ENCODE results near the gene IYD.

The IYD gene

GRCh38 chr6:150354754-150355571, 13.8 kb upstream of the IYD start:
- Histone ChIP-seq H2BK120ac (ENCODE audit: low read depth, low read length) (no peak overlapping the region), H4K5ac (ENCODE audit: low read length) (no peak overlapping the region), H3K23ac (ENCODE audit: low read length) (no peak overlapping the region), H3K4me3 (ENCODE audit: low read length) (no peak overlapping the region), H2BK15ac (replicated peaks; ENCODE audit: low read depth) (no peak overlapping the region), H2BK5ac (ENCODE audit: low read length) (no peak overlapping the region), H3K9ac (ENCODE audit: low read length) (no peak overlapping the region), H3K4ac (ENCODE audit: low read depth, low read length) (no peak overlapping the region), H2AK5ac (ENCODE audit: low read length) (no peak overlapping the region), H3K79me2 (ENCODE audit: control insufficient read depth, insufficient read depth, low read length) (no peaks in the 10 kb centered on the region), H3K27me3 (ENCODE audit: insufficient read depth, low read length, poor library complexity) (no peaks in the 10 kb centered on the region), H3K4me1 (ENCODE audit: control insufficient read depth, low read depth, low read length) (no peaks in the 10 kb centered on the region), H4K8ac (ENCODE audit: low read depth, low read length) (no peak overlapping the region), H3K27ac (ENCODE audit: low read depth, low read length) (no peak overlapping the region), H3K18ac (ENCODE audit: low read length) (no peak overlapping the region), H3K4me2 (ENCODE audit: low read length) (no peak overlapping the region), H3K56ac (ENCODE audit: low read length) (no peak overlapping the region), H3K79me1 (ENCODE audit: low read length) (no peaks in the 10 kb centered on the region), H3K36me3 (ENCODE audit: control insufficient read depth, insufficient read depth, low read length) (no peaks in the 10 kb centered on the region)
- no CpG with 5 or more reads among the region's 2 CpGs for WGBS (ENCODE audit: extremely low coverage, insufficient coverage, low lambda C conversion rate)
- no peak for DNase-seq

DNA sequence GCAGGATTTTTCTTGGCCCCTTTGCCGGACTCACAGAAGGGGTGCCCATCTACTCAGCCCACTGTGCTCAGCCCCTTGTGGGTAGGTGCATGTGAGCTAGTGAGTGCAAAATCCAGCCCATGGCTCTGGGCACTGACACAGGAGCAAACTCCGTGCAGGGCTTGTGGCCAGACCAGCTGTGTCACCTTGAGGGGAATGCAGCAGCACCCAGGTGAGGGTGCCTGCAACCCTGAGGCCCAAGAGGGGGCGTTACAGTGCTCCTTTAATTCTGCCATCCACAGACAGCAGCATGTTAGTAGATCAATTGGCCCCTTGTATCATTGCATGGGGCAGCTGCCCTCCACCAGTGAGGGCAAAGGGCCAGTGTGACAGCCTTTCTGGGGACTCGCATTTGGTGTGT, 12.9 kb upstream of the IYD start:
- Histone ChIP-seq H3K18ac (ENCODE audit: low read length) (no peak overlapping the region), H3K4me3 (ENCODE audit: low read length) (no peak overlapping the region), H2AK5ac (ENCODE audit: low read length) (no peak overlapping the region), H3K9ac (ENCODE audit: low read length) (no peak overlapping the region), H3K4ac (ENCODE audit: low read depth, low read length) (no peak overlapping the region), H4K5ac (ENCODE audit: low read length) (no peak overlapping the region), H4K8ac (ENCODE audit: low read depth, low read length) (no peak overlapping the region), H3K27ac (ENCODE audit: low read depth, low read length) (no peak overlapping the region), H3K4me2 (ENCODE audit: low read length) (no peak overlapping the region), H3K4me1 (ENCODE audit: control insufficient read depth, low read depth, low read length) (no peaks in the 10 kb centered on the region), H3K79me2 (ENCODE audit: control insufficient read depth, insufficient read depth, low read length) (no peaks in the 10 kb centered on the region), H2BK5ac (ENCODE audit: low read length) (no peak overlapping the region), H3K79me1 (ENCODE audit: low read length) (no peaks in the 10 kb centered on the region), H3K27me3 (ENCODE audit: insufficient read depth, low read length, poor library complexity) (no peaks in the 10 kb centered on the region), H3K56ac (ENCODE audit: low read length) (no peak overlapping the region), H2BK15ac (replicated peaks; ENCODE audit: low read depth) (no peak overlapping the region), H3K36me3 (ENCODE audit: control insufficient read depth, insufficient read depth, low read length) (no peaks in the 10 kb centered on the region), H3K23ac (ENCODE audit: low read length) (no peak overlapping the region), H2BK120ac (ENCODE audit: low read depth, low read length) (no peak overlapping the region)
- WGBS (ENCODE audit: extremely low coverage, insufficient coverage, low lambda C conversion rate), result no CpG with 5 or more reads among the region's 4 CpGs
- no peak for DNase-seq

DNA sequence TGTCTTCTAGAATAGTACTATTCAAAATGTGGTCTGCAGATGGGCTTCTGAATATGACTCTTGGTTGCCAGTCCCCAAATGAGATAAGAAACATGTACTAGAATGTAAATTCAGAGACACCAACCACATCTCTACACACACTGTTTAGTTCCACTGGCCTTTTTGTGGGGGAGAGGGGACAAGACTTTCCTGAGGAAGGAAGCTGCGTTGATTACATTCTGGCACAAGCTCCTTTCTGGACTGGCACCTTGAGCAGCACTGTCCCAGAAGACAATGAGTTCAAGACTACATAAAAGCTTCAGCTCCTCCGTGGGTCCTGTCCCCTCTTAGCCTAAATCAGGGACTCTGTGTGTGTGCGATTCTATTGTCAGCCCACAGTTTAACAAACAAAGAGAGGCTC, 6.9 kb upstream of the IYD start:
- H2AK5ac ChIP-seq (ENCODE audit: low read length), result no peak overlapping the region
- H4K8ac ChIP-seq (ENCODE audit: low read depth, low read length), result no peak overlapping the region
- H3K4me3 ChIP-seq (ENCODE audit: low read length), result no peak overlapping the region
- H3K36me3 ChIP-seq (ENCODE audit: control insufficient read depth, insufficient read depth, low read length), result no peaks in the 10 kb centered on the region
- no peak overlapping the region for H2BK15ac ChIP-seq (replicated peaks; ENCODE audit: low read depth)
- no peaks in the 10 kb centered on the region for H3K79me2 ChIP-seq (ENCODE audit: control insufficient read depth, insufficient read depth, low read length)
- H2BK5ac ChIP-seq (ENCODE audit: low read length), result no peak overlapping the region
- H3K4me1 ChIP-seq (ENCODE audit: control insufficient read depth, low read depth, low read length), result no peaks in the 10 kb centered on the region
- no peak overlapping the region for H3K27ac ChIP-seq (ENCODE audit: low read depth, low read length)
- no peaks in the 10 kb centered on the region for H3K79me1 ChIP-seq (ENCODE audit: low read length)
- no peaks in the 10 kb centered on the region for H3K27me3 ChIP-seq (ENCODE audit: insufficient read depth, low read length, poor library complexity)
- no peak overlapping the region for H3K18ac ChIP-seq (ENCODE audit: low read length)
- WGBS (ENCODE audit: extremely low coverage, insufficient coverage, low lambda C conversion rate), result no CpG with 5 or more reads among the region's 3 CpGs
- H4K5ac ChIP-seq (ENCODE audit: low read length), result no peak overlapping the region
- no peak overlapping the region for H3K4me2 ChIP-seq (ENCODE audit: low read length)
- no peak overlapping the region for H3K4ac ChIP-seq (ENCODE audit: low read depth, low read length)
- H3K9ac ChIP-seq (ENCODE audit: low read length), result no peak overlapping the region
- H3K56ac ChIP-seq (ENCODE audit: low read length), result no peak overlapping the region
- no peak overlapping the region for H2BK120ac ChIP-seq (ENCODE audit: low read depth, low read length)
- DNase-seq, result no peak
- H3K23ac ChIP-seq (ENCODE audit: low read length), result no peak overlapping the region

DNA sequence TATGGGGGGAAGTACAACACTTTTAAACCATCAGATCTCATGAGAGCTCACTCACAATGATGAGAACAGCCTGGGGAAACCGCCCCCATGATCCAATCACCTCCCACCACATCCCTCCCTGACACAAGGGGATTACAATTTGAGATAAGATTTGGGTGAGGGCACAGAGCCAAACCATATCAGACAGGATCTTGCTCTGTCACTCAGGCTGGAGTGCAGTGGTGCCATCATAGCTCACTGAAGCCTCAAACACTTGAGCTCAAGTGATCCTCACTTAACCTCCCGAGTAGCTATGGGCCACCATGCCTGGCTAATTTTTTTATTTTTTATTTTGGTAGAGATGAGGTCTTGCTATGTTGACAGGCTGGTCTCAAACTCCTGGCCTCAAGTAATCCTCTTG, 5.1 kb upstream of the IYD start:
- Histone ChIP-seq H3K4me2 (ENCODE audit: low read length) (no peak overlapping the region), H3K36me3 (ENCODE audit: control insufficient read depth, insufficient read depth, low read length) (no peaks in the 10 kb centered on the region), H3K27ac (ENCODE audit: low read depth, low read length) (no peak overlapping the region), H4K5ac (ENCODE audit: low read length) (no peak overlapping the region), H3K4me3 (ENCODE audit: low read length) (no peak overlapping the region), H3K27me3 (ENCODE audit: insufficient read depth, low read length, poor library complexity) (no peaks in the 10 kb centered on the region), H3K56ac (ENCODE audit: low read length) (no peak overlapping the region), H3K79me2 (ENCODE audit: control insufficient read depth, insufficient read depth, low read length) (no peaks in the 10 kb centered on the region), H3K79me1 (ENCODE audit: low read length) (no peaks in the 10 kb centered on the region), H4K8ac (ENCODE audit: low read depth, low read length) (no peak overlapping the region), H2BK120ac (ENCODE audit: low read depth, low read length) (no peak overlapping the region), H3K9ac (ENCODE audit: low read length) (no peak overlapping the region), H3K23ac (ENCODE audit: low read length) (no peak overlapping the region), H3K4ac (ENCODE audit: low read depth, low read length) (no peak overlapping the region), H2AK5ac (ENCODE audit: low read length) (no peak overlapping the region), H3K4me1 (ENCODE audit: control insufficient read depth, low read depth, low read length) (no peaks in the 10 kb centered on the region), H2BK15ac (replicated peaks; ENCODE audit: low read depth) (no peak overlapping the region), H3K18ac (ENCODE audit: low read length) (no peak overlapping the region), H2BK5ac (ENCODE audit: low read length) (no peak overlapping the region)
- no peak for DNase-seq
- no CpG with 5 or more reads among the region's 2 CpGs for WGBS (ENCODE audit: extremely low coverage, insufficient coverage, low lambda C conversion rate)

DNA sequence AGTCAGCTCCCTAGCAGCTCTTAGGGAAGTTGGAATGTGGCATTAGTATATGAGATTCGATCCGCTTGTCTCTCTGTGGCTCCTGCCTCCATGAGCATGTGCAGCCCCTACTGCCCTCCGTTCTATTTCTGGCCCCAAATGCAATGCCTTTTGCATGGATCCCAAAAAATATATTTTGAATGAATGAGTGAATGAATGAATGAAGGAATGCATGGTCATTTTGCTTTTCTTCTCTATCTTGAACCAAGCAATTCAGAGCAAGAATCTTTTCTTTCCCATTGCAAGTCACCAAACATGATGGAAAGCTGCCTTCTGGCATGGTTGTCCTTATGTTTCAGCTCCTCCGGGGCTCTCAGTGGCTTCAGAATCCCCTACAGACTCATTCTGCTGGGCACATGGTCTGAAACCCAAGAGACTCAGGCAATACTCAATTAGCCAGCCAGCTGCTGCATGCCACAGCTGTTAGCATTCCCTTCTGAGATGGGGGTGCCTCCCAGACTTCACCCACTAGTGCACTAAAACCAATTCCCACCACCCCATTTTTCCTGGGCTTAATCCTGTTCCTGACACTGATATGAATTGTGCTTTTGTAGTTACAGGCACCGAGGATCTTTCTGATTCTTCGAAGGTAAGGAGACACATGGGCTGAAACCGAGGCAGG, 2.6 kb upstream of the IYD start:
- no peaks in the 10 kb centered on the region for H3K79me1 ChIP-seq (ENCODE audit: low read length)
- DNase-seq, result no peak
- no peak overlapping the region for H3K27ac ChIP-seq (ENCODE audit: low read depth, low read length)
- no peaks in the 10 kb centered on the region for H3K36me3 ChIP-seq (ENCODE audit: control insufficient read depth, insufficient read depth, low read length)
- H4K8ac ChIP-seq (ENCODE audit: low read depth, low read length), result no peak overlapping the region
- H3K4me3 ChIP-seq (ENCODE audit: low read length), result no peak overlapping the region
- no peak overlapping the region for H4K5ac ChIP-seq (ENCODE audit: low read length)
- H2BK15ac ChIP-seq (replicated peaks; ENCODE audit: low read depth), result no peak overlapping the region
- no peak overlapping the region for H2BK120ac ChIP-seq (ENCODE audit: low read depth, low read length)
- H2AK5ac ChIP-seq (ENCODE audit: low read length), result no peak overlapping the region
- H3K9ac ChIP-seq (ENCODE audit: low read length), result no peak overlapping the region
- H3K18ac ChIP-seq (ENCODE audit: low read length), result no peak overlapping the region
- no peaks in the 10 kb centered on the region for H3K79me2 ChIP-seq (ENCODE audit: control insufficient read depth, insufficient read depth, low read length)
- H3K23ac ChIP-seq (ENCODE audit: low read length), result no peak overlapping the region
- no peak overlapping the region for H2BK5ac ChIP-seq (ENCODE audit: low read length)
- H3K56ac ChIP-seq (ENCODE audit: low read length), result no peak overlapping the region
- H3K4me2 ChIP-seq (ENCODE audit: low read length), result no peak overlapping the region
- WGBS (ENCODE audit: extremely low coverage, insufficient coverage, low lambda C conversion rate), result no CpG with 5 or more reads among the region's 7 CpGs
- no peak overlapping the region for H3K4ac ChIP-seq (ENCODE audit: low read depth, low read length)
- no peaks in the 10 kb centered on the region for H3K4me1 ChIP-seq (ENCODE audit: control insufficient read depth, low read depth, low read length)
- no peaks in the 10 kb centered on the region for H3K27me3 ChIP-seq (ENCODE audit: insufficient read depth, low read length, poor library complexity)

Data from mesendoderm (in vitro differentiated cells).